Measurements from ENCODE around the gene SSR2.
A peak's percentile ranks its signal among the peaks of the same experiment; 100 is the strongest.

Gene SSR2

GRCh38 chr1:156060937-156061636, 40.3 kb upstream of the SSR2 start, which contains the start of gene RAB25:
TSS of gene RAB25 (plus strand) at chr1:156061160. CDS start at chr1:156061401, 241 bp downstream.
- TF ChIP-seq CTCF (IDR thresholded peaks at IDR 0.05; ENCODE audit: insufficient read depth, low read length, poor library complexity, severe bottlenecking) (no peak), EZH2phosphoT487 (conservative IDR thresholded peaks at IDR 0.05; ENCODE audit: low read length) (no peak)
- no peaks in the 10 kb centered on the region for H3K27me3 ChIP-seq (ENCODE audit: low read length)
- H3K79me2 ChIP-seq (ENCODE audit: insufficient read depth, low read length): no peaks in the 10 kb centered on the region
- no peaks in the 10 kb centered on the region for H3K9me2 ChIP-seq (replicated peaks; ENCODE audit: insufficient read depth, low read length)
- H3K9me3 ChIP-seq (ENCODE audit: insufficient read depth, low read length): no peaks in the 10 kb centered on the region
- H2AFZ ChIP-seq (ENCODE audit: low read depth, low read length, severe bottlenecking): no peak within 1 kb of the TSS
- H3K27ac ChIP-seq (ENCODE audit: low read depth, low read length): no peak within 1 kb of the TSS
- H3F3A ChIP-seq (ENCODE audit: insufficient read depth): no peaks in the 10 kb centered on the region
- H3K4me2 ChIP-seq (ENCODE audit: low read depth, low read length, poor library complexity, severe bottlenecking): no peak within 1 kb of the TSS
- H3K4me3 ChIP-seq (ENCODE audit: insufficient read depth, low read length, poor library complexity, severe bottlenecking): no peak within 1 kb of the TSS
- H3K36me3 ChIP-seq (ENCODE audit: low read length): no peaks in the 10 kb centered on the region
- H4K20me1 ChIP-seq (ENCODE audit: low read depth, low read length): no peaks in the 10 kb centered on the region
- H3K9ac ChIP-seq (ENCODE audit: low read length): no peak within 1 kb of the TSS

GRCh38 chr1:156056326-156056849, 35.6 kb upstream of the SSR2 start:
- no peak overlapping the region for H3K27ac ChIP-seq (ENCODE audit: low read depth, low read length)
- H3K4me3 ChIP-seq (ENCODE audit: insufficient read depth, low read length, poor library complexity, severe bottlenecking): no peak overlapping the region
- H3K27me3 ChIP-seq (ENCODE audit: low read length): no peaks in the 10 kb centered on the region
- no peak overlapping the region for H3K9ac ChIP-seq (ENCODE audit: low read length)
- no peaks in the 10 kb centered on the region for H4K20me1 ChIP-seq (ENCODE audit: low read depth, low read length)
- H3K4me2 ChIP-seq (ENCODE audit: low read depth, low read length, poor library complexity, severe bottlenecking): no peak overlapping the region
- no peaks in the 10 kb centered on the region for H3K36me3 ChIP-seq (ENCODE audit: low read length)
- peaks cover 13% of the 10 kb centered on the region for H3K79me2 ChIP-seq (ENCODE audit: insufficient read depth, low read length)
- H3K9me3 ChIP-seq (ENCODE audit: insufficient read depth, low read length): no peaks in the 10 kb centered on the region
- no peaks in the 10 kb centered on the region for H3K9me2 ChIP-seq (replicated peaks; ENCODE audit: insufficient read depth, low read length)
- peaks cover 10% of the 10 kb centered on the region for H3F3A ChIP-seq (ENCODE audit: insufficient read depth)
- H2AFZ ChIP-seq (ENCODE audit: low read depth, low read length, severe bottlenecking): no peak overlapping the region
- TF ChIP-seq CTCF (IDR thresholded peaks at IDR 0.05; ENCODE audit: insufficient read depth, low read length, poor library complexity, severe bottlenecking) (no peak), EZH2phosphoT487 (conservative IDR thresholded peaks at IDR 0.05; ENCODE audit: low read length) (no peak)

GRCh38 chr1:156055281-156056048, 34.7 kb upstream of the SSR2 start:
- no peaks in the 10 kb centered on the region for H3K9me2 ChIP-seq (replicated peaks; ENCODE audit: insufficient read depth, low read length)
- H3K27ac ChIP-seq (ENCODE audit: low read depth, low read length): no peak overlapping the region
- no peaks in the 10 kb centered on the region for H3K36me3 ChIP-seq (ENCODE audit: low read length)

More at GRCh38 chr1:156055281-156056048, 34.7 kb upstream of the SSR2 start:
- no peak for TF ChIP-seq CTCF (IDR thresholded peaks at IDR 0.05; ENCODE audit: insufficient read depth, low read length, poor library complexity, severe bottlenecking)
- no peak for TF ChIP-seq EZH2phosphoT487 (conservative IDR thresholded peaks at IDR 0.05; ENCODE audit: low read length)
- no peaks in the 10 kb centered on the region for H3K27me3 ChIP-seq (ENCODE audit: low read length)
- peak overlapping the region; percentile 91 for H3K9ac ChIP-seq (ENCODE audit: low read length)
- H3F3A ChIP-seq (ENCODE audit: insufficient read depth): peaks cover 10% of the 10 kb centered on the region
- peaks cover 13% of the 10 kb centered on the region for H3K79me2 ChIP-seq (ENCODE audit: insufficient read depth, low read length)
- H3K9me3 ChIP-seq (ENCODE audit: insufficient read depth, low read length): no peaks in the 10 kb centered on the region
- H3K4me2 ChIP-seq (ENCODE audit: low read depth, low read length, poor library complexity, severe bottlenecking): peak overlapping the region; percentile 98
- H2AFZ ChIP-seq (ENCODE audit: low read depth, low read length, severe bottlenecking): peak overlapping the region; percentile 81
- no peaks in the 10 kb centered on the region for H4K20me1 ChIP-seq (ENCODE audit: low read depth, low read length)
- peak overlapping the region; percentile 84 for H3K4me3 ChIP-seq (ENCODE audit: insufficient read depth, low read length, poor library complexity, severe bottlenecking)
